Panc1 (cell line): Measurements from ENCODE around the gene HS3ST5. TPM values are rescaled to one million over a fixed set of nuclear protein-coding genes. Genes with fewer than 3 reads are reported as not detected.

Source experiments
- ATAC-seq: fragments of 200-7000 bp; cut with Tn5 transposase; 2 replicates; pipeline ENCODE4 v1.9.1; 2020; ENCODE audit warnings: mild to moderate bottlenecking, moderate library complexity
- BruUV-seq: library from RNA; stranded (reverse); fragments of 400-500 nt; replicated peaks from 2 replicates; lab custom pipeline; 2021; lab: Mats Ljungman, UMichigan
- CTCF ChIA-PET: fragments of 300-600 bp; sonication (Branson Sonifier 250); formaldehyde crosslinking; loops from one replicate; lab custom pipeline; 2022; ENCODE audit warnings: antibody characterized with exemption; lab: Charles Lee
- POLR2A ChIA-PET: fragments of 300-600 bp; sonication (Branson Sonifier 250); formaldehyde crosslinking; loops from one replicate; lab custom pipeline; 2022; ENCODE audit warnings: antibody characterized with exemption; lab: Charles Lee
- DNase-seq: peaks from one replicate; pipeline ENCODE4 v3.0.0-alpha.2; 2010; ENCODE audit warnings: low read depth, low spot score
- H3K27ac ChIP-seq: 2 replicates; pipeline ENCODE4 v1.5.1; 2011; ENCODE audit warnings: mild to moderate bottlenecking, low read length, inconsistent platforms
- H3K27me3 ChIP-seq: fragments of 200-500 bp; sonication (Bioruptor generic); 2 replicates; pipeline ENCODE4 v1.6.0; 2014; ENCODE audit warnings: low read length, inconsistent platforms; ENCODE audit not compliant: control insufficient read depth, insufficient read depth
- H3K36me3 ChIP-seq: fragments of 200-500 bp; sonication (Bioruptor generic); 2 replicates; pipeline ENCODE4 v1.5.1; 2014; ENCODE audit warnings: inconsistent platforms, mild to moderate bottlenecking, low read length, moderate library complexity; ENCODE audit not compliant: control insufficient read depth, insufficient read depth
- H3K4me1 ChIP-seq: 2 replicates; pipeline ENCODE4 v1.5.1; 2011; ENCODE audit warnings: inconsistent platforms, mild to moderate bottlenecking, low read length, moderate library complexity; ENCODE audit not compliant: control insufficient read depth, insufficient read depth
- H3K4me3 ChIP-seq, 2 experiments: 2 replicates each; pipeline ENCODE4 v1.5.1; 2011 to 2012; ENCODE audit warnings: low read depth in 2 of 2, low read length in 2 of 2, mild to moderate bottlenecking in 2 of 2, inconsistent platforms in 1 of 2, moderate library complexity in 1 of 2
- H3K9me3 ChIP-seq: fragments of 200-500 bp; sonication (Bioruptor generic); 2 replicates; pipeline ENCODE4 v1.5.1; 2014; ENCODE audit warnings: low read depth, mild to moderate bottlenecking, inconsistent platforms, low read length, moderate library complexity; ENCODE audit not compliant: control insufficient read depth, insufficient read depth
- CTCF ChIP-seq: fragments of 450-650 bp; IDR thresholded peaks from 2 replicates; pipeline ENCODE4 v1.5.1; 2017; ENCODE audit warnings: mild to moderate bottlenecking
- POLR2AphosphoS5 ChIP-seq: IDR thresholded peaks from 2 replicates; pipeline ENCODE4 v1.6.1; 2012; ENCODE audit warnings: mild to moderate bottlenecking, low read depth, low read length, moderate library complexity
- REST ChIP-seq, 2 experiments: IDR thresholded peaks; 2 replicates each; pipeline ENCODE4 v1.6.1; 2011 to 2012; ENCODE audit warnings: low read depth in 2 of 2, control low read depth in 1 of 2, low read length in 1 of 2, mild to moderate bottlenecking in 1 of 2, moderate library complexity in 1 of 2; ENCODE audit not compliant: insufficient read depth in 1 of 2
- SIN3A ChIP-seq: IDR thresholded peaks from 2 replicates; pipeline ENCODE4 v1.6.1; 2012; ENCODE audit warnings: low read depth, mild to moderate bottlenecking, low read length, moderate library complexity, borderline replicate concordance; ENCODE audit not compliant: insufficient read depth
- TCF7L2 ChIP-seq: IDR thresholded peaks from 2 replicates; pipeline ENCODE4 v1.6.1; 2011; ENCODE audit warnings: mild to moderate bottlenecking, low read depth, low read length, inconsistent platforms
- in situ Hi-C: cut with HindIII; loops from 2 replicates; pipeline ENCODE4 v1.10.0; 2016; ENCODE audit warnings: low sequenced_read_pairs, low pct_unique_long_range_greater_than_20kb
- intact Hi-C: fragments of 100-400 bp; cut with micrococcal nuclease; formaldehyde crosslinking; loops from one replicate; pipeline ENCODE4 v1.10.0; 2022; ENCODE audit not compliant: unreplicated experiment
- total RNA-seq: library from RNA; stranded (reverse); gene quantifications from one replicate; pipeline ENCODE4 v1.2.1, GENCODE V29; 2021; ENCODE audit not compliant: unreplicated experiment

The HS3ST5 gene
- total RNA-seq, 1 experiment from 2014 or later: 0.05 TPM

DNA sequence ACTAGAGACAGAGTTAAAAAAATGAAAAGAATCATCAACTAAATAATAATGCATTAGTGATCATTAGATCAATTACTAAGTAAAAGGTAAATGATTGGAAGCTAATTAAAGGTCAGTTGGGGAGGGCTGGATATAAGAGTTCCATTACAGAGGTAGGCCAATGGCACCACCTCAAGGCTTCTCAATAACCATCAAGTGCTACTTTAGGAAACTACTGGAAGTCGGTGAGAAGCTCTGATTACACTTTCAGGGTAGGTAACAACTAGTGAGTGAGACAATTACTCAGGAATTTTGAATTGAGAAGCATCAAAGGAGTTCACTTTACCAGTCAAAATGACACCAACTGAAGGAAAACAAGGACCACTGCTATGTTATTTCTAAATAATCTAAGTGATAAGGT lies 281.7 kb downstream of the HS3ST5 start:
- no peak for TF ChIP-seq REST (IDR thresholded peaks at IDR 0.05; ENCODE audit: insufficient read depth in 1 of 2, low read depth in 2 of 2, low read length in 1 of 2)
- no peak for TF ChIP-seq CTCF
- no peak for TF ChIP-seq SIN3A
- TF ChIP-seq POLR2AphosphoS5: no peak
- no peak for TF ChIP-seq TCF7L2
- no peaks in the 10 kb centered on the region for H3K27me3 ChIP-seq
- DNase-seq: no peak
- BruUV-seq: no TSS peak
- no peak for ATAC-seq
- H3K36me3 ChIP-seq: no peaks in the 10 kb centered on the region
- POLR2A ChIA-PET: no interaction called here
- intact Hi-C loops: no loop called here
- in situ Hi-C loops: no loop called here
- H3K4me3 ChIP-seq: no peak overlapping the region
- no peak overlapping the region for H3K27ac ChIP-seq
- H3K4me1 ChIP-seq: no peaks in the 10 kb centered on the region
- H3K9me3 ChIP-seq: no peaks in the 10 kb centered on the region
- CTCF ChIA-PET: no interaction called here

DNA sequence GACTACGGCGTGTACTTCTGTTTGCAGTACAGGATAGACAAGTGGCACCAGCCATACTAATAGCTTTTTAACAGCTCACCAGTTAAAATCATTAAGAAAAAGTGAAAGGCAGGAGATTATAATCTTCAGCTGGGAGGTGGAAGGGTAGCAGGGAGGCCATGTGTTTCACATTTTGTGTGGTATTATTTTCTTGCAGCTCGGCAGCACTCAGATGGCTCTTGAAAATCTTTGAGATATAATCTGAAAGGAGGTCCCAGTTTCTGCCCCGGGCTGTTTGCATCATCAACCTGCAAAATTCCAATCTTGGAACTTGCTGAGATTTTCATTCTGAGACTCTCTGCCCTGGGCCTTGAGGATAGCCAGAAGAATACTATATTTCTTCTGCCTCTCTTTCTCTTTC lies 284.4 kb downstream of the HS3ST5 start:
- DNase-seq (no peak), ATAC-seq (no peak)
- H3K4me1 ChIP-seq: no peaks in the 10 kb centered on the region
- intact Hi-C loops (no loop called here), in situ Hi-C loops (no loop called here)
- ChIA-PET CTCF (no interaction called here), POLR2A (no interaction called here)
- no TSS peak for BruUV-seq
- H3K27ac ChIP-seq: no peak overlapping the region
- no peaks in the 10 kb centered on the region for H3K9me3 ChIP-seq
- H3K36me3 ChIP-seq: no peaks in the 10 kb centered on the region
- TF ChIP-seq TCF7L2: no peak
- no peak for TF ChIP-seq SIN3A
- no peak for TF ChIP-seq REST (IDR thresholded peaks at IDR 0.05; ENCODE audit: insufficient read depth in 1 of 2, low read depth in 2 of 2, low read length in 1 of 2)
- no peak for TF ChIP-seq CTCF
- TF ChIP-seq POLR2AphosphoS5: no peak
- no peak overlapping the region for H3K4me3 ChIP-seq
- no peaks in the 10 kb centered on the region for H3K27me3 ChIP-seq
